Measurements from ENCODE around the gene IL4R.

IL4R gene

GRCh38 chr16:27363246-27363632 lies 49.5 kb downstream of the IL4R start:
- Histone ChIP-seq H3K4me2 (no peak overlapping the region), H3K27me3 (ENCODE audit: insufficient read depth, low read depth) (no peaks in the 10 kb centered on the region), H3K27ac (no peak overlapping the region), H2AFZ (ENCODE audit: low read depth) (no peak overlapping the region), H3K9ac (no peak overlapping the region), H3K79me2 (ENCODE audit: insufficient read depth, low read depth) (no peaks in the 10 kb centered on the region), H3K4me1 (ENCODE audit: low read depth, poor library complexity, severe bottlenecking) (peaks cover 14% of the 10 kb centered on the region), H3K36me3 (ENCODE audit: insufficient read depth) (no peaks in the 10 kb centered on the region), H4K20me1 (ENCODE audit: insufficient read depth) (no peaks in the 10 kb centered on the region), H3K4me3 (IDR thresholded peaks at IDR 0.05; ENCODE audit: insufficient read depth, low read depth, low read length) (no peak overlapping the region)
- TF ChIP-seq, protein P1, sequence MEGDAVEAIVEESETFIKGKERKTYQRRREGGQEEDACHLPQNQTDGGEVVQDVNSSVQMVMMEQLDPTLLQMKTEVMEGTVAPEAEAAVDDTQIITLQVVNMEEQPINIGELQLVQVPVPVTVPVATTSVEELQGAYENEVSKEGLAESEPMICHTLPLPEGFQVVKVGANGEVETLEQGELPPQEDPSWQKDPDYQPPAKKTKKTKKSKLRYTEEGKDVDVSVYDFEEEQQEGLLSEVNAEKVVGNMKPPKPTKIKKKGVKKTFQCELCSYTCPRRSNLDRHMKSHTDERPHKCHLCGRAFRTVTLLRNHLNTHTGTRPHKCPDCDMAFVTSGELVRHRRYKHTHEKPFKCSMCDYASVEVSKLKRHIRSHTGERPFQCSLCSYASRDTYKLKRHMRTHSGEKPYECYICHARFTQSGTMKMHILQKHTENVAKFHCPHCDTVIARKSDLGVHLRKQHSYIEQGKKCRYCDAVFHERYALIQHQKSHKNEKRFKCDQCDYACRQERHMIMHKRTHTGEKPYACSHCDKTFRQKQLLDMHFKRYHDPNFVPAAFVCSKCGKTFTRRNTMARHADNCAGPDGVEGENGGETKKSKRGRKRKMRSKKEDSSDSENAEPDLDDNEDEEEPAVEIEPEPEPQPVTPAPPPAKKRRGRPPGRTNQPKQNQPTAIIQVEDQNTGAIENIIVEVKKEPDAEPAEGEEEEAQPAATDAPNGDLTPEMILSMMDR (conservative IDR thresholded peaks at IDR 0.05; ENCODE audit: low read depth, low read length) = no peak

- no peaks in the 10 kb centered on the region for H3K27me3 ChIP-seq (ENCODE audit: insufficient read depth, low read depth)
- no peaks in the 10 kb centered on the region for H4K20me1 ChIP-seq (ENCODE audit: insufficient read depth)
- TF ChIP-seq, protein P1 (conservative IDR thresholded peaks at IDR 0.05; ENCODE audit: low read depth, low read length) = no peak
- no peak overlapping the region for H3K4me3 ChIP-seq (IDR thresholded peaks at IDR 0.05; ENCODE audit: insufficient read depth, low read depth, low read length)
- H3K9ac ChIP-seq = no peak overlapping the region
- H3K27ac ChIP-seq = no peak overlapping the region
- no peaks in the 10 kb centered on the region for H3K79me2 ChIP-seq (ENCODE audit: insufficient read depth, low read depth)
- no peak overlapping the region for H2AFZ ChIP-seq (ENCODE audit: low read depth)
- H3K4me2 ChIP-seq = no peak overlapping the region
- no peaks in the 10 kb centered on the region for H3K36me3 ChIP-seq (ENCODE audit: insufficient read depth)
- H3K4me1 ChIP-seq (ENCODE audit: low read depth, poor library complexity, severe bottlenecking) = peaks cover 14% of the 10 kb centered on the region
These were observed 50.0 kb downstream of the IL4R start for GRCh38 chr16:27363797-27364196.

DNA sequence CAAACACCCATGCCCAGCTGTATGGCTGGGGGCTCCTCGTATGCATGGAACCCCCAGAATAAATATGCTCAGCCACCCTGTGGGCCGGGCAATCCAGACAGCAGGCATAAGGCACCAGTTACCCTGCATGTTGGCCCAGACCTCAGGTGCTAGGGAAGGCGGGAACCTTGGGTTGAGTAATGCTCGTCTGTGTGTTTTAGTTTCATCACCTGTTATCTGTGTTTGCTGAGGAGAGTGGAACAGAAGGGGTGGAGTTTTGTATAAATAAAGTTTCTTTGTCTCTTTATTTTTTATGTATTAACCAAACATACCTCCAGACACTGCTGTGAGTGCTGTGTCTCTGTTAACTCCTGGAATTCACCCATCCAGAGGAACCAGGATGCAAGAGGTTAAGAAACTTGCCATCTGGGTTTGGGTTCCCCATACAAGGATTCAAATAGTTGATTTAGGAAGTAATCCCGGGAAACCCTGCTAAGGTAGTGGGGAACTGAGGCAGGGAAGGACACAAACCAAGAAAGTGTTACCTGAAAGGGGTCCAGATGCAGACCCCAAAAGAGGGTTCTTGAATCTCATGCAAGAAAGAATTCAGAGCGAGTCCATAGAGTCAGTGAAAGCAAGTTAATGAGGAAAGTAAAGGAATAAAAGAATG lies 50.8 kb downstream of the IL4R start:
- peaks cover 14% of the 10 kb centered on the region for H3K4me1 ChIP-seq (ENCODE audit: low read depth, poor library complexity, severe bottlenecking)
- H3K9ac ChIP-seq = no peak overlapping the region
- no peak overlapping the region for H3K27ac ChIP-seq
- TF ChIP-seq, protein P1 (conservative IDR thresholded peaks at IDR 0.05; ENCODE audit: low read depth, low read length) = no peak
- no peaks in the 10 kb centered on the region for H3K36me3 ChIP-seq (ENCODE audit: insufficient read depth)
- no peak overlapping the region for H3K4me2 ChIP-seq
- no peak overlapping the region for H2AFZ ChIP-seq (ENCODE audit: low read depth)
- no peak overlapping the region for H3K4me3 ChIP-seq (IDR thresholded peaks at IDR 0.05; ENCODE audit: insufficient read depth, low read depth, low read length)
- no peaks in the 10 kb centered on the region for H3K79me2 ChIP-seq (ENCODE audit: insufficient read depth, low read depth)
- no peaks in the 10 kb centered on the region for H4K20me1 ChIP-seq (ENCODE audit: insufficient read depth)
- no peaks in the 10 kb centered on the region for H3K27me3 ChIP-seq (ENCODE audit: insufficient read depth, low read depth)

GRCh38 chr16:27365142-27366089 lies 51.6 kb downstream of the IL4R start:
- Histone ChIP-seq H3K4me3 (IDR thresholded peaks at IDR 0.05; ENCODE audit: insufficient read depth, low read depth, low read length) (no peak overlapping the region), H3K27ac (no peak overlapping the region), H4K20me1 (ENCODE audit: insufficient read depth) (no peaks in the 10 kb centered on the region), H3K4me2 (no peak overlapping the region), H3K79me2 (ENCODE audit: insufficient read depth, low read depth) (no peaks in the 10 kb centered on the region), H3K36me3 (ENCODE audit: insufficient read depth) (no peaks in the 10 kb centered on the region), H2AFZ (ENCODE audit: low read depth) (no peak overlapping the region), H3K27me3 (ENCODE audit: insufficient read depth, low read depth) (no peaks in the 10 kb centered on the region), H3K9ac (no peak overlapping the region), H3K4me1 (ENCODE audit: low read depth, poor library complexity, severe bottlenecking) (peaks cover 14% of the 10 kb centered on the region)
- TF ChIP-seq, protein P1 (conservative IDR thresholded peaks at IDR 0.05; ENCODE audit: low read depth, low read length) = no peak

Measured in KMS-11 (cell line).